PC-3 (cell line): ENCODE measurements around the gene TMEM40.

Source experiments
- CTCF ChIP-seq: fragments of 300-600 bp; sonication (generic); conservative IDR thresholded peaks from 2 replicates; pipeline ENCODE4 v1.5.1; 2017; ENCODE audit warnings: antibody characterized with exemption, low read depth, mild to moderate bottlenecking, low read length
- EZH2 ChIP-seq: fragments of 300-600 bp; sonication (generic); IDR thresholded peaks from one replicate; pipeline ENCODE4 v1.6.1; 2017; ENCODE audit warnings: antibody characterized with exemption, mild to moderate bottlenecking, low read length; ENCODE audit not compliant: unreplicated experiment
- EZH2phosphoT487 ChIP-seq: fragments of 300-600 bp; sonication (generic); IDR thresholded peaks from 2 replicates; pipeline ENCODE4 v1.6.1; 2018; ENCODE audit warnings: mild to moderate bottlenecking, antibody characterized with exemption, low read length, borderline replicate concordance

GRCh38 chr3:12796171-12797123 is 37.4 kb upstream of the TMEM40 start, which contains the start of gene CAND2:
- no peak for TF ChIP-seq EZH2phosphoT487
- TF ChIP-seq CTCF, result no peak
- TF ChIP-seq EZH2, result no peak
